K562 treated with DMSO at 1 percent for 12 hours (cell line): ENCODE results near the gene SLC24A2. TPM values are rescaled to one million over a fixed set of nuclear protein-coding genes. Genes with fewer than 3 reads are reported as not detected.

Experiments used
- total RNA-seq: library from RNA; unstranded; fragments of 300-600 nt; gene quantifications from 2 replicates; pipeline ENCODE4 v1.2.3, GENCODE V29; 2022; ENCODE audit not compliant: insufficient read depth

Gene SLC24A2
- 0.26 and 0.69 TPM in 2 replicates for total RNA-seq

GRCh38 chr9:19788614-19789271, at the start of gene SLC24A2:
Gene SLC24A2 (minus strand): TSS chr9:19789037.

